HepG2 (cell line): ENCODE data around the gene TEAD3. TPM values are rescaled to one million over a fixed set of nuclear protein-coding genes. Genes with fewer than 3 reads are reported as not detected.

Source experiments
- ARID5B ChIP-seq: IDR thresholded peaks from 2 replicates; pipeline ENCODE4 v1.4.0; 2020; ENCODE audit warnings: mild to moderate bottlenecking, missing genetic modification reagents
- DNMT1 ChIP-seq: sonication (generic); formaldehyde crosslinking; IDR thresholded peaks from 2 replicates; pipeline ENCODE4 v1.5.1; 2020; ENCODE audit warnings: mild to moderate bottlenecking, missing genetic modification reagents
- IKZF5 ChIP-seq: IDR thresholded peaks from 2 replicates; pipeline ENCODE4 v1.6.1; 2018; ENCODE audit warnings: missing genetic modification reagents, mild to moderate bottlenecking, missing compliant biosample characterization
- MLXIP ChIP-seq: sonication (generic); formaldehyde crosslinking; IDR thresholded peaks from 2 replicates; pipeline ENCODE4 v1.9.0; 2021; ENCODE audit warnings: missing genetic modification reagents, borderline replicate concordance
- MYPOP ChIP-seq: sonication (generic); formaldehyde crosslinking; IDR thresholded peaks from 2 replicates; pipeline ENCODE4 v1.8.1; 2023; ENCODE audit warnings: mild to moderate bottlenecking, moderate library complexity, missing genetic modification reagents
- SNAPC5 ChIP-seq: sonication (generic); formaldehyde crosslinking; IDR thresholded peaks from 2 replicates; pipeline ENCODE4 v1.8.1; 2023; ENCODE audit warnings: mild to moderate bottlenecking, missing genetic modification reagents, borderline replicate concordance
- TCF7L2 ChIP-seq: IDR thresholded peaks from 2 replicates; pipeline ENCODE4 v1.6.1; 2011; ENCODE audit warnings: mild to moderate bottlenecking, low read depth, low read length, moderate library complexity
- THYN1 ChIP-seq: sonication (generic); formaldehyde crosslinking; IDR thresholded peaks from 2 replicates; pipeline ENCODE4 v1.8.1; 2023; ENCODE audit warnings: low read depth, mild to moderate bottlenecking, moderate library complexity, missing genetic modification reagents, borderline replicate concordance
- XRCC5 ChIP-seq: fragments of 200-400 bp; formaldehyde crosslinking; optimal IDR thresholded peaks from 2 replicates; pipeline ENCODE3; 2017; ENCODE audit warnings: mild to moderate bottlenecking, low read length
- ZNF124 ChIP-seq: sonication (generic); formaldehyde crosslinking; IDR thresholded peaks from 2 replicates; pipeline ENCODE4 v1.4.0; 2020; ENCODE audit warnings: missing genetic modification reagents
- ZNF263 ChIP-seq: sonication (generic); formaldehyde crosslinking; IDR thresholded peaks from 2 replicates; pipeline ENCODE4 v1.4.0; 2020; ENCODE audit warnings: missing genetic modification reagents
- ZNF331 ChIP-seq: sonication (generic); formaldehyde crosslinking; IDR thresholded peaks from 2 replicates; pipeline ENCODE4 v1.4.0; 2020; ENCODE audit warnings: missing genetic modification reagents
- ZNF343 ChIP-seq: sonication (generic); formaldehyde crosslinking; IDR thresholded peaks from 2 replicates; pipeline ENCODE4 v1.4.0; 2020; ENCODE audit warnings: mild to moderate bottlenecking, missing genetic modification reagents
- ZNF441 ChIP-seq: sonication (generic); formaldehyde crosslinking; IDR thresholded peaks from 2 replicates; pipeline ENCODE4 v1.7.0; 2021; ENCODE audit warnings: missing genetic modification reagents, borderline replicate concordance
- ZNF451 ChIP-seq: sonication (generic); formaldehyde crosslinking; IDR thresholded peaks from 2 replicates; pipeline ENCODE4 v1.5.0; 2020; ENCODE audit warnings: mild to moderate bottlenecking, missing genetic modification reagents
- ZNF597 ChIP-seq: sonication (generic); formaldehyde crosslinking; IDR thresholded peaks from 2 replicates; pipeline ENCODE4 v1.5.0; 2020; ENCODE audit warnings: missing genetic modification reagents
- ZNF629 ChIP-seq: sonication (generic); formaldehyde crosslinking; conservative IDR thresholded peaks from 2 replicates; pipeline ENCODE4 v1.5.0; 2020; ENCODE audit warnings: missing genetic modification reagents
- ZNF672 ChIP-seq: sonication (generic); formaldehyde crosslinking; IDR thresholded peaks from 2 replicates; pipeline ENCODE4 v1.8.1; 2022; ENCODE audit warnings: missing genetic modification reagents
- polyA plus RNA-seq, 8 experiments: library from polyadenylated mRNA; depleted of rRNA in 3 of 8; stranded (reverse) in 7 of 8; unstranded in 1 of 8; fragments of >200 nt; fragmentation: Illumina TruSeq in 4 of 8; extraction: Trizol in 4 of 8; gene quantifications; 2 replicates each; pipeline versions ENCODE4 v1.2.1 to v1.2.3, GENCODE V29; 2011 to 2016; ENCODE audit warnings: low read depth in 4 of 8, missing spikeins in 1 of 8, mixed read lengths in 1 of 8; ENCODE audit not compliant: insufficient read depth in 1 of 8
- total RNA-seq, 5 experiments: library from RNA; depleted of rRNA; stranded (reverse); fragments of >200 nt; fragmentation: Illumina TruSeq; extraction: Trizol; gene quantifications; 2 replicates each; pipeline ENCODE4 v1.2.3, GENCODE V29; 2016; ENCODE audit warnings: low read depth in 1 of 5

TEAD3 gene
- total and polyA plus RNA-seq, 2 of the 13 experiments (the other 11 are each of a cell fraction or from before 2014, with no cell fraction given) = 15.1 to 16.5 TPM

GRCh38 chr6:35469751-35470662 is 26.9 kb downstream of the TEAD3 start (continued):
- TF ChIP-seq MLXIP (CRISPR knock-in tag) (no peak), ZNF629 (no peak), ZNF331 (0 out of 2 replicates have a peak, but pooled peaks have one; percentile 13), IKZF5 (peak; percentile 46; the same call in 1 of the 2 replicates), SNAPC5 (CRISPR knock-in tag) (0 out of 2 replicates have a peak, but pooled peaks have one; percentile 38), ZNF263 (CRISPR knock-in tag) (peak; percentile 29; the same call in 1 of the 2 replicates), DNMT1 (no peak), ZNF672 (CRISPR knock-in tag) (no peak), MYPOP (no peak), ARID5B (CRISPR knock-in tag) (no peak), ZNF441 (no peak), ZNF597 (CRISPR knock-in tag) (no peak), XRCC5 (no peak), ZNF343 (no peak), ZNF124 (CRISPR knock-in tag) (no peak), ZNF451 (no peak), TCF7L2 (no peak), THYN1 (CRISPR knock-in tag) (no peak)
